NCI-H187 treated with DMSO at 0.1 percent for 48 hours (cell line): ENCODE measurements around the gene CCNQ.

Experiments
- DNase-seq: peaks from one replicate; lab custom pipeline; 2025; lab: John Stamatoyannopoulos, UW

CCNQ gene

DNA sequence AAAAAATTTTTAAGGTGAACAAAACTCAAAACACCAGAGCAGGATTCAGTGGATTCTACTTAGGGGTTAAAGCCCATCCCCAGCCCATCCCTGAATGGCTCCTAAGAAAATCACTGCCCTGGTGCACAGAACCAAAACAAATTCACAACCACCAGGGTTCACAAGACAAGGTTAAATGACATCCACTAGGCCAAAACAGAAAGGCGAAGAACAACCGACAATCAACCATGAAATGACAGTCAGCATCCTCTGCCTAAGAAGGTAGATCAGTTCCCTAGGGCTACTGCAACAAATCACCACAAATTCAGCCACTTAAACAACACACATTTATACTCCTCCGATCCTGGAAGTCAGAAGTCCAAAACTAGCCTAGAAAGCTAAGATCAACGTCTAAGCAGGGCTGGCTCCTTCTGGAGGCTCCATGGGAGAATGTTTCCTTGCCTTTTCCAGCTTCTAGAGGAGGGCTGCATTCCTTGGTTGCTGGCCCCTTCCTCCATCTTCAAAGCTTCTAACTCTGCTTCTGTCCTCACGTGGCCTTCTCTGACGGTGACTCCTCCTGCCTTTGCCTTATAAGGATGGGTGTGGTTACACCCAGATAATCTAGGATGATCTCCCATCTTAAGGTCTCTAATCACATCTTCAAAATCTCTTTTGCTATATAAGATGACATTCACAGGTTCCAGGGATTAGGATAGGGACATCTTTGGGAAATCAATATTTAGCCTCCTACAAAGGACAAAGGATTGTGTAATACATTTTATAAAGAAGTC is 1.8 kb downstream of the CCNQ start:
- DNase-seq, result no peak

DNA sequence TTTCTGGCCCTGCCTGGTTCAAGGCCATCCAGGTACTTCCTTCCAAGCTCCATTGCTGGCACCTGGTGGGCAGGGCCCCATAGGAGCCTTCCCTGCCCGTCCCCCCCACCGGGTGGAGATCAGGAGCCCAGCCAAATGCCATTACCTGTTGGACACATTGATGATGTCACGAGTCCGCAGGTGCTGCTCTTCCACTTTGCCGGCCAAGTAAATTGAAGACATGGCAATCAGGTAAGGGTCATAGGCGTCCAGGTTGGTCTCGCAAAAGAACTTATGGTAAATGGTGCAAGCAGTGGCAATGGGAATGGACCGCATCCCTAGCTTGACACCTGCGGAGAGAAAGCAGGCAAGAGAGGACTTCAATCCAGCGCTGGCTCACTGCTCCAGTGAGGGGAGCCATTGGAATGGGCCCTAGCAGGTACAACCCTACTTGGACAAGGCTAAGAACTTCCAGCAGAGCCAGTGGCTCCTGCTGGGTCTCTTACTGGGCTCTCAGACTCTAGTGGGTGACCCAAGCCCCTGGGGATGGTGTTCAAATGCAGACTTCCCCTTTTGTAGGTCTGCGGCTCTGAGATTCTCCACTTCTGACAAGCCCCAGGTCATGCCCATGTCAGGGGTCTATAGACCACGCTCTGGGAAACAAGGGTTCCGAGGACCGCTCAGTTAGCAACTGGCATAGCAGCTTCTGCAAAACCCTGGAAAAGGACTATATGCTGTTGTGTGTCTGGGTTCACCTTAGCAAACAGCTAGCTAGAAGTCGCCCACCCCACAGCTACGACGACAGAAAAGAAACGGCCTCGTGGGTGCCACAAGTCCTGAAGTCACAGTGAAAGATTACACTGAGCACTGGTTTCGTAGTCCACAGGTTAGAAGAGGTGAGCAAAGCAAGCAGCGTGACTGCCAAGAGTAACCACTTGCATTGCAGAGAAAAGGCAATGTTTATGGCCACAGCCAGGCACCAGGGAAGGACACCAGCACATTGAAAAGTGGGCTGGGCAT is 2.8 kb downstream of the CCNQ start:
- no peak for DNase-seq

DNA sequence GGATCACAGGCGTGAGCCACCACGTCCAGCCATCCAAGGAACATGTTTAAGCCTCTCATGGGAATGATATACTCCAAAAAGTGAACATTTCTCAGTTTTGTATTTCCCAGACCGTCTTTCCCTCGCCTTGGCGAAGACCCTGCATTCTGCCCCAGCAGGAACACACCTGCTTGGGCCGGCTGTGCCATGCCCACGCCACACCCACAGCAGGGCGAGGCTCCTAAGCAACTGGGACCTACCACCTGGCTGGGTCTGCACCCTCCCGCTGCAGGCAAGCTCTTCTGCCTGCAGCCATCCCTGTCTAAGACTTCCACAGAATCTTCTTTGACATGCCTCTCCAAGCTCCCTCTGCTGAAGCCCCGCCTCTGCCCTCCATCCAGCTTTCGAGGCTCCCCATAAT is 3.6 kb downstream of the CCNQ start:
- no peak for DNase-seq

DNA sequence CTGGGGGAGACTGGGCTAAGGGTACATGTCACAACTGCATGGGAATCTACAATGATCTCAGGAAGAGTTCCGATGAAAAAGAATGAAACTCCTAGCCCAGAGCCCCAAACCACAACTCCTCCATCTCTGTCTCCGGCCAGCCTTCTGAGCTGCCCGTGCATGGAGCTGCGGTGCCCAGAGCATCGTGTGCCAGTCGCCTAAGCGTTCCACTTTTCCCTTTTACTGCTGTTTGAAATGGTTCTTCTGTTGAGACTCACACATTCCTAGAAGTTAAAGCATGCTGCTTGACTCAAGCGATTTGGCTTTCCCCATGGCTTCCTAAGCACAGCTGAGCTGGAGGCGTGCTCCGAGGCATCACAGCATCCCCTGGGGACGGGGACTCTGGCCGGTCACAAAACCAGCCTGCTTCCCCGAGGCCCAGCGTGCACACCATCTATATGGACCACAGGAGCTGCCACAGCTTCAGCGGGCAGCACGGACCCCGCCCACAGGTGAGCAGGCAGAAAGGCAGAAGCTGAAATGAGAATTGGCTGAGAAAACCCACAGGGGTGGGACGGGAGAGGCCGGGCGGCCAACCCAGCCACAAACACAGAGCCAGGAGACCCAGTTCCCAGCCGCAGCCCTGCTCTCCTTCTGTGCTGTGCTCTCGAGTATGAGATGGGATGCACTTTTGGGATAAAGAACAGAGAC is 5.0 kb downstream of the CCNQ start:
- no peak for DNase-seq

DNA sequence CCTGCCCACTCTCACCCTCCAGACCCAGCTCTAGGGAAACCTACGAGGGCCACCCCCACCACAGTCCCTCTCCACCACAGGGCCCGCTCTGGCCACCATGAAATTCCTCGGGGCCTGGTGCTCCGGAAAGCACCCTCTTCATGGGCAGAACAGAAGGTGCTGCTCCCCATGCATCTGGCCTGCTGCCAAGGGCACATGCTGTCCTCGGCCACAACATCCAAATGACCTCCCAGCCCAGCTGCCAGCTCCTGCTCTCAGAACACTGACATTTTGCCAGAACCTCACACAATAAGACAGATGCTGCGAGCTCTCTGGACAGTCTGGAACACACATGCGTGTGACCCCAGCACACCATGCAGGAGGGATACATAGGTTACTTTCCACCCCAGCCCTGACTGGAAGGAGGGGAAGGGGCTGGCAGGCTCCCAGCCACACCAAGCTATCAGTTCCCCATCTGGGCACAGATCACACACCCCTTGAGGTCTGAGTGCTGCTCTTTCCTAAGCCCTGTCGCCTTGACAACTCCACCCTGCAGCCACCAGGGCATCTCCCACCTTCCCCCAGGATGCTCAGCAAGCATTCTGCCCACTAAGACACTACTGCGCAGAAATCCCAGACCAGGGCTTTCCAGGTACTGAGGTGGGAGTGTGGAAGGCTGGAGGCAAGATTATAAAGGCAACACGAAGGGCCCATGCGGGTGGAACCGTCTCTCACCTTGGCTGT is 5.8 kb downstream of the CCNQ start:
- DNase-seq, result no peak

DNA sequence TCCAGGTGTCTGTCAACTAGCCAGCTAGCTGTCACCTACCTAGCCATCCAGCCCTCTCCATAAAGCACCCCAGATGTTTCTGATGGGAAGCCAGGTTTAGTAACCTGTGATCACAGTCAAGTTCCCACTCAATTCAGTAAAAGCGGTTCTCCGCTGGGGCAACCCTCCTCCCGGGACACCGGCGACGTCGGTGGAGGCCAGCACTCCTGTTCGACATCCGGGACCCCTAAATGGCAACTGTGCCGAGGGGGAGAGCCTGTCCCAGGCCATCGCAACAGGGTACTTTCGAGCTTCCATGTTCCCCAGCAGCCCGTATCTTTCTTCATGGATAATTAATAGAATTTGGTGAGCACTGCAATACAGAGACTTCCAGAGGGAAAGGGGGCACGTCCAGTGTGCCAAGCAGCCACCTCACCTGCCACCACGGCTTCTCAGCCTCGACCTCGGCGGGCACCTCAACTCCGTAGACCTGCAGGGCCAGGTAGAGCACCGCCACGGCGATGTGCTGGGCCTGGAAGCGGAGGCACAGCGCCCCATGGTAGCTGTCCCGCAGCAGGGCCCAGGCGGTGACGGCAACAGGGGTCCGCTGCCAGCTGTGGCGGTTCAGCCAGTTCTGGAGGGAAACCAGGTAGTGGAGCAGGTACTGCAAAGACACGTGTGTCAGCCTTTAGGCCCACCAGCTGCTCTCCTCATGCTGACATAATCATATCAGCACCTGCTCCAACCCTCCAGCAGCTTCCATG is 6.7 kb downstream of the CCNQ start:
- DNase-seq, result no peak

DNA sequence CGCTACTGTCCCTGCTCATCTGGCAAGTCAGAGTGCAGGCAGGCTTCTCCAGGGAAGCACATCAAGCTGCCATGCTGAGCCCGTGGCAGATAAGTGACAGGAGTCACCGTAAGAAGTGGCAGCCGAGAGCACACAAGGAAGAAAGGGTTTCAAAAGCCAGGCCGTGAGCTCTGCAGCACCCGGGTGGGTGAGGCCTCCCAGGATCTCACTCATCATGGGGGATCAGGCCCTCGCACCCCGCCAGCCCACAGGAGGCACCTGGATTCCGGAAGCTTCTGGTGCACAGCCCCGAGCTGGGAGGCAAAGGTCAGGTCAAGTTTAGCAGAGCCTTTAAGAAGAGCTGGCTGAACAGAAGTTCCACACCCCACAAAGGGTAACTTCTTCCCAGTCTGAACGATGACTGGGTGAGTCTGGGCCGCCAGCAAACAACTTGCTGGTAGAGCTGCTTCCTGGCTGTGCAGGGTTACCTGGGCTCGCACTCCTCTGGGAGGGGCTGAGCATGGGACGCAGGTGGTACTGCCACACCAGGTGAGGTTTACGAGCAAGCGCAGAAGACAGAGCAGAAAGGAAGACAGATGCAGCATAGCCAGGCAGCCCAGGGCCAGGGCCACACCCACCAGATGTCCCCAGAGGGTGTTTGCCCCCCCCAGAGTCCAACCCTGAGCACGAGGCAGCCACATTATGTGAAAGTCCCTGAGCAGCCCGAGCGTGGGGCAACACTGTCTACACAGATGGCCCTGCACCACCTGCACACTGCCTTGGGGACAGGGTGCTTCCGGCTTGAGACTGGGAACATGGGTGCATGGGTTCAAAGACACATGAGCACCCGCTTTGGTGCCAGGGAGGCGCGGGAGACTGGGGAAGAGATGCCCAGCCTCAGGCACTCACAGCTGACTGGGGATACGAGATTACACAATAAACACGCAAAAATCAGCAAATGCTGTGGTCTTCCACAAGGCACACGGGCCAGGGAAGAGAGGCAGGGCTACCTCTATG is 7.7 kb downstream of the CCNQ start:
- DNase-seq, result no peak

DNA sequence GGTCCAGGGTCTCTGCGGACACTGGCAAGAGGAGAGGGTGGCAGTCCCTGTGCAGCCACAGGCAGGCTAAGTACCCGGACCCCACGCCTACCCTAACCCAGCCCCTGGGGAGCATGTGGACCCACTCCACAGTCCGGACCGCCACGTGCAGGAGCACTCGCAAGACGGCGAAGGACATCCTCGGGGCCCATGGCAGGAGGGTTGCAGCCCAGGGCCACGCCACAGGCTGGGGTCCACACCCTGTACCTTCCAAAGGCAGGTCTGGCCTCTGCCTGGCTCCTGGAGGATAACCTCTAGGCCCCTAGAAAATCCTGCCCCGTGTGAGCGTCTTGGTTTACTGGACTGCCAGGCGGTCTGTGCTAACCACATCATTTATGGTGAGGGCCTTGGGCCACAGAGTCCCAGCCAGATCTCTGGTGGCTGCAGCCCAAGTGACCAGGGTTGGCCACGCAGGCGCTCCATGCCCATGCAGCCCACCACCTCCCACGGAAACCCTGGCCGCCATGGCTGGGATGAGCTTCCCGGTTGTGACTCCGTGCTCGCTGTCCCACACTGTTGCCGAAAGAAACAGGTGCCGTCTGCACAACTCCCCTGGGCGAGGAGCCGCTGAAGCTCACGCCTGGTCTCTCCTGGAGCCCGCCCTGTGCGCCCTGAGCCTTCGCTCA is 10.0 kb downstream of the CCNQ start:
- DNase-seq, result no peak

DNA sequence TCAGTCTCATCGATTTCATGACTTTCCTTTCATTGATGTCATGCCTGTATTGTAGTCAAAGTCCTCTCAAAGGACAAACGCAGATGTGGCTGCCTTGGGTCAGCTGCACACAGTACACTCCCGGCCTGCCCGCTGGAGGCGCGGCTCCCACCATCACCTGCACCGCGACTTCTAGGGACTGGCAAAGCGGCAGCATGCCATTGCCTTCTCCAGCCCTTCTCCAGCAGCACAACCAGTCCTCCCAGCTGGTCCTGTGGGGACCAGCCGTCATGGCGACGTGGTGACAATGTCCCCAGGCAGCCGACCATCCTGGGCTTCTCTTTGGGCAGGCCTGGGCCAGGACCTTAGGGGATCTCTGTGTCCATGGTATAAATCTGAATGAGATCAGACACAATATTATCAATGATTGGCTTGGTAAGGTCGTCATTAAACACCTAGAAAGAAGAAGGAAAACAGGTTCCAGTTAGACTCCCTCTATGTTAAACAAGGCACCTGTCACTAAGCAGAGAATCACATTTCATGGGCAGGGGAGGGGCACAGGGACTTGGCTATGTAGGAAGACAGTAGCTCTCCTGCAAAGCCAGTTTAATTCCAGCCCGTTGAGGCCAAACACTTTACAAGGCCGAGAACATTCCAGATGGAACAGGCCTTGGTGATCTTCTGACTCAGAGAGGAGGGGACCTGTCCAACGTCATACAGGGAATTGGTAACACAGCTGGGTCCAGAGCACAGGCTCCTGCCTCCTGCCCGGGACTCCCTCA is 10.7 kb downstream of the CCNQ start:
- no peak for DNase-seq

DNA sequence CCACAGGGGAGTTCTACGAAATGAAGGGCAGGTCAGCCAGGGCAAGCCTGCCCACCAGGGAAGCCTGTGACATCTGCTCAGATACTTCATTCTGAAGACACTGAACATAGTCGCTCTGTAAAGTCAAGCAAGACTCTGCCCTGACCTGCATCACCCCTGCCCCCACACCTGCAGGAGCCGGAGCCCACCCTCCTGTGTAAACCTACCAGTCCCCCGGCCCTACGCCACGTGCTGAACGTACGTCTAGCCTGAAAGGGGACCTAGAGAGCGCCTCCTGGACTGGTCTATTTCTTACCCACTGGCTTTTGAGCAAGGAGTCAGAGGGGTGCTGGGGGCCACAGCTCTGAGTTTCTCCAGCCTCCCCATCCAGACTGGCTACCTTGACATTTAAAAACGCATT is 11.6 kb downstream of the CCNQ start:
- DNase-seq, result no peak

DNA sequence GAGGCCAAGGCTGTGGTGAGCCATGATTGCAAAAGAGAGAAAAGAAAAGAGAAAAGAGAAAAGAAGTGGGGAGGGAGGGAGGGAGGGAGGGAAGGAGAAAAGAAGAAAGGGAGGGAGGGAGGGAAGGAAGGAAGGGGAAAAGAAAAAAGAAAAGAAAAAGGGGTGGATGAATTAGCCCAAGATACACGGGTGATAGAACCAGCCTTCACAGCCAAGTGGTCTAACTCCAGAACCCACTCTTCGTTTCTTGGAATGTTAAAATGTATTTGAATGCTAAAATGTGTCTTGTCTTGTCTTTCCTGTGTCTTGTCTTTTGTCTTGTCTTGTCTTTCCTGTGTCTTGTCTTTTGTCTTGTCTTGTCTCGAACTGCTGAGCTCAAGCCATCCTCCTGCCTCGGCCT is 13.1 kb downstream of the CCNQ start:
- no peak for DNase-seq

DNA sequence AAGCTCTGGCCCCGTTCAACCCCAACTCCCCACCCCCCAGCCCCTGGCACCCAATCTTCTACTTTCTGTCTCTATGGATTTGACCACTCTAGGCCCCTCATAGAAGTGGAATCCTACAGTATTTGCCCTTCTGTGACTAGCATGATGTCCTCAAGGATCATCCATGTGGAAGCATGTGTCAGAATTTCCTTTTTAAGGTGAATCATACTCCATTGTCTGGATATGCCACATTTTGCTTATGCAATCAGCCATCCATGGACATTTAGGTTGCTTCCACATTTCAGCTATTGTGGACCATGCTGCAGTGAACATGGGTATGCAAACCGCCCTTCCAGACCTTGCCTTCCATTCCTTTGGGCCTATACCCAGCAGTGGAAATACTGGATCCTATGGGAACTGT is 15.5 kb downstream of the CCNQ start:
- no peak for DNase-seq

DNA sequence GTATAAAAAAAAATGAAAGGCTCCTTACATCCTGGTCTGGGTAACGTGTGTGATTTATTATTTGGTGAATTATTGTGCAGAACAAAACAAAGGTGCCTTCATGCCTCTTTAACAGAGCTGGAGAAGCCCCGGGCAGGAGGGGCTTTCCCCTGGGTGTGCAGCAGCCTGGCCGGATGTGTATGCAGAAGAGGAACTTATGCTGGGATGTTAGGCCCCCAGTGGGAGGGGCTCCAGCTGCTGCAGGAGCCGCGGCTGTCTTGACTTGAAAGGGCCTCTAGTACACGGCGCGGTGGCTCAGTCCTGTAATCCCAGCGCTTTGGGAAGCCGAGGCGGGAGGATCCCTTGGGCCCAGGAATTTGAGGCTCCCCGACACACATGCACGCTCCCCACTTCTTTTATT is 16.0 kb downstream of the CCNQ start:
- DNase-seq, result no peak

DNA sequence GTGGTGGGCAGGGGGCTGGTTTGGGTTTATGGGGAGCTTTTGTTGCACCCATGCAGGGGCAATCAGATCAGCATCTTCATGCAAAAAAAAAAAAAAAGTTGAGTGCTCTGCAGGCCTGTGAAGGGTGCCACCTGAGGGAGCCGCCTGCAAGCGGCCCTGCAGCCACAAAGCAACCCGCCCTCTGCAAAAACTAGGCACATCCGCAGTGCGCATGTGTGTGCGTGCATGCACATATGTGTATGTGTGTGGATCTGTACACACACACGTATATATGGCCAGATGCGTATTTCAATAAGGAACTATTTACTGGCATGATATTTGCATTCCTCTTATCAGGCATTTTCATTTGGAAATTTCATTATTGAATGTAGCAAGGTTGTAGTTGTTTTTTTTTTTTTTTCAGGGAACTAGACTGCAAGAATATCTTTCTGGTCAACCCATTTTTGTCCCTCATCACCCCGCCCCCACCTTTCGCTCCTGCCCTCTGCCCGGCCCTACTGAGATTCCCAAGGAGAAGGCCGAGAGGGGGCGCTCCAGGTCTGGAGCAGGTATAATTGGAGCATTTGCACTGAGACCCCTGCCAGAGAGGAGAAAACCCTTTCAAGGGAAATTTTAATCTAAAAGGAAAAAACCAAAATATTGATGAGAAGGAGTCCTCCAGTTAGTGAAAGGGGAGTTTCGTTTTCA is 18.1 kb downstream of the CCNQ start:
- DNase-seq, result no peak

DNA sequence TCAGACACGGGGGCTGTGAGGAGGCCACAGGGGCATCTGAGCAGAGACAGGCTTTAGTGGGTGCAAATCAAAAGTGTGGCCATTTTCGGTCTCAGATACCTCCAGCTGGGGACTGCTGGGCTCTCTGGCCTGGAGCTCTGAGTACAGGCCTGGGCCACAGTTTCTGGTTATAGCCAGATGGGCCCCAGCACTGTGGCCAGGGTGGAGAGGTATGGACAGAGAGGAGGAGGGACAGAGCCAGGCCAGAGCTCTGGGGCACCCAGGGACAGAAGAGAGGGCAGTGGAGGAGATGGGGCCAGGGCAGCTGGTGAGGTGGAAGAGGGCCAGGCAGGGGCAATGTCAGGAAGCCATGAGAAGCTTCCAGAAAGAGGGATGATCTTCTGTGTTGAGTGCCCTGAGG is 20.1 kb downstream of the CCNQ start:
- DNase-seq, result no peak

DNA sequence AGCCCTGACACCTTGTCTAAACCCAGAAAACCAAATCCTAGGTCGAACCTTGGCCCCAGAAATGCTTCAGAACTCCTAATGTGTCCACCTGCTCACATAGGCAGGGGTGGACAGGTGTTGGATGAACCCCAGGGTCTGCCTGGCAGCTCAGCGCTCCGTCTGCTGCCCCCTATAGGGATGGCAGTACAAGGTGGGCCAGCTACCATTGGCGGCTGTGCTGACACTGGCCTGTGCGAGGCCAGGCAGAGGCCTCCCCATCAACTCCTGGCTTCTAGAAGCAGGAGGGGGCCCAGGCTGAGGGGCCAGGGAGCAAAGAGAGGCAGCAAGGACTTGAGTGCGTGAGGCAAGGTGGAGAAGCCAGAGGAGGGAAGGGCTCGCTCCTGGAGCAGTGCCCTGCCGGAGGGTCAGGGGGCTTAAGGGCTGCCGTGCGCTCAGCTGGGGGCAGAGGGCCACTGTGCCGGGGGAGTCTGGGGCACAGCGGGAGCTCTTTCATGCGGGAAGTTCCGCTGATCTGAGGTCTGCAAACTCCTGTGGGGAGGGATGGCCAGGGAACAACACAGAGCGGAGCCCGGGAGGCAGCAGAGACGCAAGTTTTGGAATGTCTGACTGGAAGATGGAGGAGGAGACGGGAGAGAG is 20.6 kb downstream of the CCNQ start:
- no peak for DNase-seq

DNA sequence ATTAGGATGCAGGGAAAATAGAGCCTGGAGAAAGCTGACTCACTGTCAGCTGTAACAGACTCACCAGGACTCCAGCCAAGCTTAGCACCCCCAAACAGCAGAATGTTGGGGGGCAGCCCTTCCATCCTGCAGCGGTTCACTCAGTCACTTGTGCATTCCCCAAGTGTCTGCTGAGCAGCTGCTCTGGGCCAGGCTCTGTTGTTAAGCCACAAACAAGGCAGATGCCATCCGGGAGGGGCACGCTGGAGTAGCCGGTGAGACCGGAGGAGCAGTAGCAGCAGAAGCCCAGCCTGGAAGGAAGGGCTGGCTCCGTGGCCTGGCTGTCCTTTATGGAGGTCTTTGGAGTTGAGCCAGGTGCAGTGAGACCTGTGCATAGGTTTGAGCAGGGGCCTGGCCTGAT is 22.0 kb downstream of the CCNQ start:
- DNase-seq, result no peak
